ENCODE data around the gene PHACTR3.

PHACTR3 gene

DNA sequence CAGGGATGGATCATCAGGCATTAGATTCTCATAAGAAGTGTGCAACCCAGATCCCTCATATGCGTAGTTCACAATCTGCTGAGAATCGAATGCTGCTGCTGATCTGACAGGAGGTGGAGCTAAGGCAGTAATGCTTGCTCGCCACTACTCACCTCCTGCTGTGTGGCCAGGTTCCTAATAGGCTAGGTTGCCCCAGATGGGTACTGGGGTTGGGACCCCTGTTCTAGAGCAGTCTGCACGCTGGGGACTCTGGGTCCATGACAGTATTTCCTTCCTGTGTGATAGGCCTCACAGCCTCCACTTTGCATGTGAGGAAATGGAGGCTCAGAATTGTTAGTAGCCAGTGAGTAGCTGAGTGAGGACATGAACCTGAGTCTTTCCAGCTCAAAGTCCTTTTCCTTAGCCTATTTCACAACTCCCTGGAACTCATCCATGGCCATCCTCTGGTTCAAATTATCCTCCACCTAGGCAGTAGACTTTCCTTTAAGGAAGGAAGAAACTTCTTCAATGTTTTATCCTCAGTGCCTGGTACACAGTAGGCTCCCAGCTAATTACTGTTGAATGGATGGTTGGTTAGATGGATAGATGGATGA, 211.9 kb downstream of the PHACTR3 start:
- no peak for DNase-seq (ENCODE audit: low spot score)

DNA sequence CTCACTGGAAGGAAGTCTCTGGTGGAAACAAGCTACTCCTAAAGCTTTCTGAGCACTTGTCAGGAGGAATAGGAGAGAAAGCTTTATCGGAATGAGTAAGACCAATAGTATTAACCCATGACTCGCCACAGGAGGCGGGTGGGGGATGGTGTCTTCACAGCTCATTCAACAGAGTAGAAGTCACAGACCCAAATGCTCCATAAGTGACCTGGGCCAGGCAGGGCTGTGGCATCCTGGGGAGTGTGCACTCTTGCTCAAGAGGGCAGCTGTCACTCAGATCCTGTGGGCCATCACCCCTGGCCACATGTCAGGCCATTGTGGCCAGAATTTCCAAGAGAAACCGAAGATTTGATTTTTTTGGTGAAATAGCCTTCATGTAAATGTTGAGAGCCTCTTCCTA, 213.1 kb downstream of the PHACTR3 start:
- DNase-seq (ENCODE audit: low spot score), result no peak

DNA sequence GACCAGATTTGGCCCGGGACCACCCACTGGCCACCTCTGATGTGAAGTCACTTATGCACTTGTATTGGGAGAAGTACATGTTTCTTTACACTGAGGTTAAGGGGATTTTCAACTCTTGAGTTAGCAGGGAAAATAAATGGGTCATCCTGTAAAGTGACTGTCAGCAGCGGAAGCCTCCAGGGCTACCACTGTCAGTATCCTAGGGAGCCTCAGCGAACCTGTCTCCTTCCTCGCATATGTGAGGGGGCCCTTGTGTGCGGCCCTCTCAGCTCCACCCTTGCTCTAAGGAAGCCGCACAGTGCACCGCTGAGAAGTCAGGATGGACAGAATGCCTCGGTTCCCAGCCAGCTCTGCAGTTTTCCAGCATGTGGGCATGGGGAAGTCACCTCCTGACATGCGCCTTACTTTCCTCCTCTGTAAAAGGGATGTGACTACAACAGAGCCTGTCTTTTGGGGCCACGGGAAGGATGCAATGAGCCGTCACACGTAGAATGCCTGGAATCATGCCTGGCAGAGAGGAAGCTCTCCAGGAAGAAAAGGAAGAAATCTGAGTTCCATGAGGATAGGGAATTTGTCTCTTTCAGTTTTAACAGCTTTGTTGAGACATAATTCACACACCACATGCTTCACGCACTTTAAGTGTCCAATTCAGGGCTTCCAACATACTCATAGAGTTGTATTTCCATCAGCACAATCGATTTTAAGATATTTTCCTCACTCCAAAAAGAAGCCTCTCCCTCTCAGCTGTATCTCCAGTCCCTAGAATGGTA, 213.7 kb downstream of the PHACTR3 start:
- DNase-seq (ENCODE audit: low spot score), result no peak

- DNase-seq (ENCODE audit: low spot score), result no peak
These were observed 214.6 kb downstream of the PHACTR3 start for GRCh38 chr20:59818911-59819310.

DNA sequence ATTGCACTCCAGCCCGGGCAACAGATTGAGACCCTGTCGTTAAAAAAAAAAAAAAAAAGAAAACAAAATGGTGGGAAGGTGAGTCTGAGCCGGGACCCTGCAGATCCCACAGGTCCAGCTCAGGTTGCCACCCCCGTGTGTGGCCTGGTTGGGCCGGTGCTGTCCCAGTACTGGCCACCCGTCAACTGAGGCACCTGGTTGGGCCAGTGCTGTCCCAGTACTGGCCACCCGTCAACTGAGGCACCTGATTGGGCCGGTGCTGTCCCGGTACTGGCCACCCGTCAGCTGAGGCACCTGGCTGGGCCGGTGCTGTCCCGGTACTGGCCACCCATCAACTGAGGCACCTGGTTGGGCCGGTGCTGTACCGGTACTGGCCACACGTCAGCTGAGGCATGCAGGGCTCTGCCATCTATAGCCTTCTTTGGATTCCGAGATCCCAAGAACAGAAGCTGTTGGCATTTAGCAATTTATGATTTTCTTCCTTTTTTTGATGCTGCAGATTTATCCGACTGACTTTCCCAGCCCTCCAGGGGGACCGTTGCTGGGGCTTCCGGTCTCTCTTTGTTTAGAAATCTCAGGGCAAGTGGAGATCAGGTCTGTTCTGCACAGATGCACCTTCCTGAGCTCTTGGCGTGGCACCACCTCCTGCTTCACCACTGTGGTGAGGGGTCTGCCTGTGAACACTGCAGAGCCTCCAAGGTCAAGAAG, 215.3 kb downstream of the PHACTR3 start:
- no peak for DNase-seq (ENCODE audit: low spot score)

DNA sequence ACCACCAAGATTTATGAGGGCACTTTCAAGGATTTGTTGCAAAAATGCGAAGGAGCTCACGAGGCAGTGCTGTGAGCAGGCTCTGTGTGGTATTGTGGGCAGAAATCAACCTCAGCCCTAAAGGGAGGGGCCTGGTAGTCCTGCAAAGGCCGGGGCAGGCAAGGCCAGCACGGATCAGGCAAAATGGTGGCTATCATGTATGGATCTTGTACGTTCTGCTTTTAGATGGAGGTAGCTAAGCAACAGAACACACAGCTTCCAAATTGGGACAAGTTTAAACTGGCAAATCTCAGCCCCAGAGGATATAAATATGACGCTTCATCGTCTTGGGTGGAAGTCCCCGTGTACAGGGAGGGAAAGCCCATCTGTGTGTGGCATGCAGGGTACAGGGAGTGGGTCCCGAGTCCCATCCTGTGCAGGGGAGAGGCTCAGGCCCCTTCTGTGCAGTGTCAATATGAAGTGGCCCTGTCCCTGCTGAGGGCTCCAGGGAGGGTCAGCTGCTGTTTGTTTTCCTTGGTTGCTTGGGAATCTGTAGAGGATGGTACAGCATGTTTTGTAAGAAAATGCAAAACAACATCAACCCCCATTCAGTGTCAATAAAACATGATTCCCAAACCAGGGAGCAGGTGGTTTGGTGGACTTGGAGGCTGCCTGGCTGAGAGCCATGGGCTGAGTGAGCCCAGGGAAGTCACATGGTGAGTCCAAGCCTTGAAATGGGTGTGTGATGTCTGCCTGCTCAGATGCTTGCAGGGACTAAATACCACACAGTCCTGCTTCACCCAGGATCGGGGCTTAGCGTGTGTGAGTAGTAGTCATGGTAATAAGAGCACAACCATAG, 216.1 kb downstream of the PHACTR3 start:
- no peak for DNase-seq (ENCODE audit: low spot score)

- no peak for DNase-seq (ENCODE audit: low spot score)
These were observed 216.9 kb downstream of the PHACTR3 start for GRCh38 chr20:59821201-59821600.

GRCh38 chr20:59821788-59822187, 217.4 kb downstream of the PHACTR3 start:
- no peak for DNase-seq (ENCODE audit: low spot score)

GRCh38 chr20:59822291-59823029, 218.1 kb downstream of the PHACTR3 start:
- DNase-seq (ENCODE audit: low spot score), result no peak

DNA sequence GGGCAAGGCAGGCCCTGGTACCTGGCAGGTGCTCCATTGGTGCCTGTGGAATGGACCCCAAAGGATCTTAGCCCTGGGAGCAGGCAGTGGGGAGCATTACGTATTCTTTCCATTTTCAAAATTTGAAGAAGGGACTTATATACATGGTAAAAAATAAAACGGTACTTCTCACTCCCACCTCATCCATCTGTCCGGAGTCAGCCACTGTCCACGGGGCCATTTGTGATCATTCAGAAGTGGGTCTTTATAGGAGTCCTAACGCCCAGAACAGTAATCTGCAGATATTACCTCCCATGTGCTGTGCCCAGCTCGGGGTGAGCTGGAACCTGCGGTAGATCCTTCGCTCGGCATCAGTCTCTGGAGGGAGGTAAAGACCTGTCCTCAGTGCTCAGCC, 218.7 kb downstream of the PHACTR3 start:
- no peak for DNase-seq (ENCODE audit: low spot score)

GRCh38 chr20:59823491-59824259, 219.3 kb downstream of the PHACTR3 start:
- DNase-seq (ENCODE audit: low spot score), result no peak

DNA sequence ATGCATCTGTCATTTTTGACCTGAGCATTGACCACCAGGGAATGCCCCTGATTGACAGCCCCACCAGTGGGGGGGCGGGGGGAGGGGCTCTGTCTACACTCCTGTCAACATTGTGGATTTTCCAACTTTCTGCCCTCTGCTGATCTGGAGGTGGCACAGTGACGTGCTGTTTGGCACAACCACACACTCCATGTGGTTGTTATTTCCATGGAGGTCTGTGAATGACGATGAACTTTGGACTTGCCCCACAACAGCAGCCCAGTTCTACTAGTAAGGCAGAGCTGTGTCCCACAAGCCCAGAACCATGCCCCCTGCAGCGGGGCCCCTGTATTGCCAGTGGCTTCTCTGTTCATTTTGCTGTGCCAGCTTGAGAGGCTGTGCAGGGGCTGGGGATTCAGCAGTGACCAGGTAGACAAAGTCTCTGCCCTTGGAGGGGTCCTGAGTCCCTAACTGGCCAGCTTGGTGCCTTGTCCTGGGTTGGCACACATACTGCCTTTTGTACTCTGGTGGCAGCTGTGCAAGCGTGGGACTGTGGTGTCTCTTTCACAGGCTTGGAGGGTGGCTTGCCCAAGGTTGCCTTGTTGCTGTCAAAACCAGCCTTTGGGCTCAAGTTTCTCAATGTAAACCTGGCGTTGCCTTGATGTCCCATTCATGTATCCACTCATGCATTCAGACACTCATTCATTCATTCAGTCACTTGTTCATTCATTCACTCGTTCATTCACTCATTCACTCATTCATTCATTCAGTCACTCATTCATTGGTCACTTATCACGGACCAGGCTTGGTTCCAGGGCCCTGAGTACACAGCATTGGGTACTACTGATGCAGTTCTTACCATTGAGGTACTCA, 220.6 kb downstream of the PHACTR3 start:
- DNase-seq (ENCODE audit: low spot score), result no peak

GRCh38 chr20:59825563-59825920, 221.2 kb downstream of the PHACTR3 start:
- DNase-seq (ENCODE audit: low spot score), result no peak

GRCh38 chr20:59825944-59826759, 221.8 kb downstream of the PHACTR3 start:
- DNase-seq (ENCODE audit: low spot score), result no peak

DNA sequence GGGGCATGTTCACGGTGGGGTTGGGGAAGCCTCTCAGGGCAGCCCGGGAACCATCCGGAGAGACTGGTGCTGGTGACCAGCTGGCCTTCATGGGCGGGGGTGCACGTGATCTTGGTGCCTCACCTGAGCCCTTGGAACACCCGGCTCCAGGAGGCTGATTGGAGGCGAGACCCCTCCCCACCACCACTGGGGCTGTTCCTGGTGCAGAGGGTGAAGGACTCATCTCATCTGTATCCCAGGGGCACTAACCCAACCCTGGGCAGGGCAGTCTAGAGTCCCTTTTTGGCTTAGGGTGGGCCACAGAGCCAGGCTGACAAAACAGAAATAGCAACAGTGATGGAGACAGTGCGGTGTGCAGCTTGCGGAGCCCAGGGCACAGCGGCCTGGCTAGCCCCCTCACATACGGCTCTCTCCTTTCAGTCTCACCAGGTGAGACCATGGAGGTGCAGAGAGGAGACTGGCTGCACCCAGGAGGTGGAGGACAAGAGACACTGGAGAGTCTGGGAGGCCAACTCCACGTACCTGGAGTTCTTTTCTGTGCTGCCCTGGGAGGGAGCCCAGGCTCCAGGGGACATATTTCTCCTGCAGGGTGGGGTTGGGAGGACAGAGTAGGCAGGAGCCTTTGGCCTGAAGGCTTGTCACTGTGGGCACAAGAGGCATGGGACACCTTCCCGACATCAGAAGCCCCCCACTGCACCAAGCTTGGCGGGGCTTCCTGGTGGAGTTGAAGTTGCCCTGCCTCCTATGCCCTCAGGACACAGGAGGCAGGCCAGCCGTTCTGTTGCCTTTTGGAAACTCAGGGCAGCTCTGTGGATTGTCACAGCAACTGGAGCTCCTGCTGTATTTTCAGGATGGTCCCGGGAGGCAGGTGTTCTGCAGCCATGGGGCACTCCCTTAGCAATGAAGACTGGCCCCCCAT, 223.1 kb downstream of the PHACTR3 start:
- no peak for DNase-seq (ENCODE audit: low spot score)

GRCh38 chr20:59828125-59829053, 224.0 kb downstream of the PHACTR3 start:
- DNase-seq (ENCODE audit: low spot score), result no peak
